HepG2 (cell line): ENCODE measurements around the gene UCP3. TPM values are rescaled to one million over a fixed set of nuclear protein-coding genes. Genes with fewer than 3 reads are reported as not detected.

Source experiments
- ARID4A ChIP-seq: sonication (generic); formaldehyde crosslinking; IDR thresholded peaks from 2 replicates; pipeline ENCODE4 v1.5.0; 2020; ENCODE audit warnings: mild to moderate bottlenecking, missing genetic modification reagents, borderline replicate concordance
- FOXK1 ChIP-seq: sonication (generic); formaldehyde crosslinking; IDR thresholded peaks from 2 replicates; pipeline ENCODE4 v1.4.0; 2020; ENCODE audit warnings: low read depth, missing genetic modification reagents, borderline replicate concordance
- HIVEP1 ChIP-seq: sonication (generic); formaldehyde crosslinking; IDR thresholded peaks from 2 replicates; pipeline ENCODE4 v1.4.0; 2020; ENCODE audit warnings: mild to moderate bottlenecking, missing genetic modification reagents
- NR2F1 ChIP-seq, 2 experiments: fragments of 450-650 bp in 1 of 2; formaldehyde crosslinking in 1 of 2; IDR thresholded peaks; 2 replicates each; pipeline versions ENCODE4 v1.5.0 to v1.6.1; 2016 to 2020; ENCODE audit warnings: mild to moderate bottlenecking in 1 of 2, missing compliant biosample characterization in 1 of 2, missing genetic modification reagents in 1 of 2, moderate library complexity in 1 of 2
- PRDM4 ChIP-seq: sonication (generic); formaldehyde crosslinking; IDR thresholded peaks from 2 replicates; pipeline ENCODE4 v1.9.0; 2021; ENCODE audit warnings: missing genetic modification reagents, borderline replicate concordance
- ZNF609 ChIP-seq: sonication (generic); formaldehyde crosslinking; IDR thresholded peaks from 2 replicates; pipeline ENCODE4 v1.4.0; 2020; ENCODE audit warnings: mild to moderate bottlenecking, missing genetic modification reagents, borderline replicate concordance
- polyA plus RNA-seq, 8 experiments: library from polyadenylated mRNA; depleted of rRNA in 3 of 8; stranded (reverse) in 7 of 8; unstranded in 1 of 8; fragments of >200 nt; fragmentation: Illumina TruSeq in 4 of 8; extraction: Trizol in 4 of 8; gene quantifications; 2 replicates each; pipeline versions ENCODE4 v1.2.1 to v1.2.3, GENCODE V29; 2011 to 2016; ENCODE audit warnings: low read depth in 4 of 8, missing spikeins in 1 of 8, mixed read lengths in 1 of 8; ENCODE audit not compliant: insufficient read depth in 1 of 8
- total RNA-seq, 5 experiments: library from RNA; depleted of rRNA; stranded (reverse); fragments of >200 nt; fragmentation: Illumina TruSeq; extraction: Trizol; gene quantifications; 2 replicates each; pipeline ENCODE4 v1.2.3, GENCODE V29; 2016; ENCODE audit warnings: low read depth in 1 of 5

Gene UCP3
- total and polyA plus RNA-seq, 2 of the 13 experiments (the other 11 are each of a cell fraction or from before 2014, with no cell fraction given): 0.37 TPM; not detected in 1

- TF ChIP-seq PRDM4 (CRISPR knock-in tag) (peak; percentile 14; the same call in 1 of the 2 replicates), ARID4A (no peak), ZNF609 (peak; percentile 24; the same call in 1 of the 2 replicates), HIVEP1 (CRISPR knock-in tag) (peak; percentile 21; the same call in 1 of the 2 replicates), FOXK1 (CRISPR knock-in tag) (no peak), NR2F1 (CRISPR knock-in tag; IDR thresholded peaks at IDR 0.05) (peak; percentile 76 to 88; a peak in 3 of 4 replicates)
- TF ChIP-seq, all 625 proteins: peak for 22
Observed at GRCh38 chr11:74019104-74019738, 10.3 kb upstream of the UCP3 start (continued).
